Activated T-cell treated with anti-CD3 and anti-CD28 coated beads, Interleukin-2, amount 50 U/mL, for 72 hours (primary cell): ENCODE results near the gene ELAPOR2. TPM values are rescaled to one million over a fixed set of nuclear protein-coding genes. Genes with fewer than 3 reads are reported as not detected.
A peak's percentile ranks its signal among the peaks of the same experiment; 100 is the strongest.
"Not testable (repeated sequence)": the region's sequence is repeated elsewhere in the genome, so short reads cannot be mapped to it uniquely, and the experiment has no call there.

Source experiments
- ATAC-seq, 2 donors: fragments of 150-1000 bp; cut with Tn5 transposase; replicated peaks in 1 of 2; 2 replicates each; pipeline ENCODE4 v1.10.0; 2021; ENCODE audit warnings: moderate library complexity in 2 of 2, mild to moderate bottlenecking in 1 of 2
- DNase-seq, 2 donors: peaks; one replicate each; pipeline ENCODE4 v3.0.0; 2021 to 2022; ENCODE audit warnings: mixed read lengths in 1 of 2
- H3K27ac Mint-ChIP-seq: one replicate; pipeline ENCODE4 v1.8.0; 2022; ENCODE audit warnings: mild to moderate bottlenecking, moderate library complexity, mixed read lengths
- H3K27me3 Mint-ChIP-seq: one replicate; pipeline ENCODE4 v1.8.0; 2022; ENCODE audit warnings: low read depth, mixed read lengths
- H3K36me3 Mint-ChIP-seq, 2 donors: one replicate each; pipeline ENCODE4 v1.8.0; 2022; ENCODE audit warnings: mixed read lengths in 2 of 2, mild to moderate bottlenecking in 1 of 2; ENCODE audit not compliant: insufficient read depth in 2 of 2
- H3K4me1 Mint-ChIP-seq: one replicate; pipeline ENCODE4 v1.8.0; 2022; ENCODE audit warnings: low read depth, mixed read lengths
- H3K4me3 Mint-ChIP-seq, 2 donors: one replicate each; pipeline ENCODE4 v1.8.0; 2022; ENCODE audit warnings: mild to moderate bottlenecking in 2 of 2, mixed read lengths in 2 of 2, moderate library complexity in 2 of 2
- H3K9me3 Mint-ChIP-seq, 2 donors: one replicate each; pipeline ENCODE4 v1.8.0; 2022; ENCODE audit warnings: mixed read lengths in 2 of 2
- total RNA-seq, 2 donors: library from RNA; stranded (reverse); gene quantifications; one replicate each; pipeline ENCODE4 v1.2.3, GENCODE V29; 2022

Gene ELAPOR2
- 10 to 100 TPM in 1 of 2 donors, 1 to 10 TPM in 1; 9.3 to 16.8 TPM for total RNA-seq

GRCh38 chr7:87059525-87060287 lies at the start of gene ELAPOR2:
Gene ELAPOR2 (minus strand): TSS chr7:87059654. CDS start chr7:87059513, 141 bp downstream.
- Mint-ChIP-seq H3K36me3 (peaks cover 0 to 2% of the 10 kb centered on the region in 2 donors), H3K4me1 (peaks cover 16% of the 10 kb centered on the region), H3K4me3 (peak within 1 kb of the TSS; percentile 82 to 85), H3K9me3 (no peaks in the 10 kb centered on the region), H3K27ac (peak within 1 kb of the TSS; percentile 21), H3K27me3 (peaks cover 9% of the 10 kb centered on the region)
- ATAC-seq (peak; percentile 94), DNase-seq (peak; percentile 88)

GRCh38 chr7:87107949-87108776 lies 48.7 kb upstream of the ELAPOR2 start:
- H3K36me3 Mint-ChIP-seq = no peaks in the 10 kb centered on the region
- H3K27ac Mint-ChIP-seq = no peak overlapping the region
- H3K4me1 Mint-ChIP-seq = no peaks in the 10 kb centered on the region
- peaks cover 2 to 7% of the 10 kb centered on the region in 2 donors for H3K9me3 Mint-ChIP-seq
- no peak for ATAC-seq
- no peak overlapping the region for H3K4me3 Mint-ChIP-seq
- peaks cover 21% of the 10 kb centered on the region for H3K27me3 Mint-ChIP-seq
- no peak for DNase-seq

DNA sequence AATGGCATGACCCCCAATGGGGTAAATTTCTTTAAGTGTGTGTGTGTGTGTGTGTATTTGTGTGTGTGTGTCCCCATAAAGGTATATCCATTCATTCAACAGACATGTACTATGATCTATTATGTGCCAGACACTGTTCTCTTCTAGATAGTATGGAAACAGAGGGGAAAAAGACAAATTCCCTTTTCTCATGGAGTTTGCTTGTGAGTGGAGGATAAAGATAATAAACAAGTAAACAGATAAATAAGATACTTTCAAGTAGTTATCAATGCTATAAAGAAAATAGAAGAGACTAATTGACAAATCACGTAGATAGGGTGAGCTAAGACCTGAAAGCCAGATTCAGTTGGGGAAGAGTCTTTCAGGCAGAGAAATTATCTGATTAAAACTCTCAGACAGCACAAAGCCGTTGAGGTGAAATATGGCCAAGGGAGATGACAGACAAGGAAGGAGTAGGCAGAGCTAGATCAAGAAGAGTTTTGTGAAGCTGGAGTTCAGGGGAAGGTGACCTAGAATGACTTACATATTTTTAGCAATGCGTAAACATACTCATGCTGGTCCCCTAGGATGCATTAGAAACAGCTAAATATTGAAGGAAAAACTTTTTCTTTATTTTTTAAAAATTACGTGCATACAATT lies 47.6 kb upstream of the ELAPOR2 start:
- no peak overlapping the region for H3K4me3 Mint-ChIP-seq
- DNase-seq (no peak), ATAC-seq (no peak)
- no peaks in the 10 kb centered on the region for H3K4me1 Mint-ChIP-seq
- H3K36me3 Mint-ChIP-seq = no peaks in the 10 kb centered on the region
- H3K9me3 Mint-ChIP-seq = peaks cover 2 to 7% of the 10 kb centered on the region in 2 donors
- H3K27me3 Mint-ChIP-seq = peaks cover 26% of the 10 kb centered on the region
- no peak overlapping the region for H3K27ac Mint-ChIP-seq

DNA sequence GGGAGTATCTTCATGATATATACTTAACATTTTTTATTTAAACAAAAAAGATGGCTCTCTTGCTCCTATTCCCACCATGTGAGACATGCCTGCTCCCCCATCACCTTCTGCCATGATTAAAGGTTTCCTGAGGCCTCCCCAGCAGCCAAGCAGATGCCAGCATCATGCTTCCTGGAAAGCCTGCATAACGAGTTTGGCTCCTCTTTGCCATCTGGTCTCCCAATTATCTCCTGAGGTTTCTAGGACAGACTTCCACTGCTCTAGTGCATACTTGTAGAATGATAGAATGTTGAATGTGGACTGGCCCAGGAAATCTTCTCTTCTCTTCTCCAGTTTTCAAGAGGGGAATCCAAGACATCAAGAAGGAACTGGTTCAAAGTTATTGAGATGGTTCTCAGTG lies 45.9 kb upstream of the ELAPOR2 start:
- H3K36me3 Mint-ChIP-seq = no peaks in the 10 kb centered on the region

DNA sequence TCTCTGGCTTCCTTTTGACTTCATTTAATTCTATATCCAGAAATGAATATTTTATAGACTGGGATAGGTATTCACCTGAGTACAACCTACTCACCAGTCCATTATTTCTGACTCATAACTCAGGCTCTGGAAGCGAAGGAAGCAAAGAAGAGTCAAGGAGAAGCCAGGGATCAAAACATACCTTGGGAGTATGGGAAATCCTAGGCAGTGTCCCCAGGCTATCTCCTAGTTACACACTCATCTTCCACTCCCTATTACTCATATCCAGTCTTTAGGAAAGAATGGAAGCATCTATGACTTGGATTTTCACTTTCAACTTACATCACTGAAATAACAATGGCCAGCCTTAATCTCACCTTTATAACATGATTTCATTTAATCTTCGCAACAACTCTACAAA lies 40.9 kb upstream of the ELAPOR2 start:
- H3K4me3 Mint-ChIP-seq = no peak overlapping the region
- ATAC-seq = no peak

More for the DNA sequence above, 45.9 kb upstream of the ELAPOR2 start:
- H3K27me3 Mint-ChIP-seq = peaks cover 37% of the 10 kb centered on the region
- DNase-seq (no peak), ATAC-seq (no peak)
- no peak overlapping the region for H3K27ac Mint-ChIP-seq
- H3K9me3 Mint-ChIP-seq = peaks cover 2 to 7% of the 10 kb centered on the region in 2 donors
- no peaks in the 10 kb centered on the region for H3K4me1 Mint-ChIP-seq
- no peak overlapping the region for H3K4me3 Mint-ChIP-seq

DNA sequence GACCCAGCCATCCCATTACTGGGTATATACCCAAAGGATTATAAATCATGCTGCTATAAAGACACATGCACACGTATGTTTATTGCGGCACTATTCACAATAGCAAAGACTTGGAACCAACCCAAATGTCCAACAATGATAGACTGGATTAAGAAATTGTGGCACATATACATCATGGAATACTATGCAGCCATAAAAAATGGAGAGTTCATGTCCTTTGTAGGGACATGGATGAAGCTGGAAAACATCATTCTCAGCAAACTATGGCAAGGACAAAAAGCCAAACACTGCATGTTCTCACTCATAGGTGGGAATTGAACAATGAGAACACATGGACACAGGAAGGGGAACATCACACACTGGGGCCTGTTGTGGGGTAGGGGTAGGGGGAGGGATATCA lies 37.9 kb upstream of the ELAPOR2 start:
- H3K27ac Mint-ChIP-seq, H3K9me3 Mint-ChIP-seq, H3K4me3 Mint-ChIP-seq, H3K4me1 Mint-ChIP-seq, DNase-seq, H3K36me3 Mint-ChIP-seq, ATAC-seq: not testable (repeated sequence)
- H3K27me3 Mint-ChIP-seq = peaks cover 17% of the 10 kb centered on the region

More for the DNA sequence above, 40.9 kb upstream of the ELAPOR2 start:
- no peak overlapping the region for H3K27ac Mint-ChIP-seq
- no peaks in the 10 kb centered on the region for H3K4me1 Mint-ChIP-seq
- no peaks in the 10 kb centered on the region for H3K36me3 Mint-ChIP-seq
- H3K9me3 Mint-ChIP-seq = peaks cover 0 to under 1% of the 10 kb centered on the region in 2 donors
- peaks cover 17% of the 10 kb centered on the region for H3K27me3 Mint-ChIP-seq
- no peak for DNase-seq

- H3K27me3 Mint-ChIP-seq = peaks cover 16% of the 10 kb centered on the region
- H3K9me3 Mint-ChIP-seq = no peaks in the 10 kb centered on the region
- no peaks in the 10 kb centered on the region for H3K4me1 Mint-ChIP-seq
- H3K27ac Mint-ChIP-seq = no peak overlapping the region
- ATAC-seq (no peak), DNase-seq (no peak)
- no peak overlapping the region for H3K4me3 Mint-ChIP-seq
- no peaks in the 10 kb centered on the region for H3K36me3 Mint-ChIP-seq
Observed at GRCh38 chr7:87094322-87094721, 34.9 kb upstream of the ELAPOR2 start.

DNA sequence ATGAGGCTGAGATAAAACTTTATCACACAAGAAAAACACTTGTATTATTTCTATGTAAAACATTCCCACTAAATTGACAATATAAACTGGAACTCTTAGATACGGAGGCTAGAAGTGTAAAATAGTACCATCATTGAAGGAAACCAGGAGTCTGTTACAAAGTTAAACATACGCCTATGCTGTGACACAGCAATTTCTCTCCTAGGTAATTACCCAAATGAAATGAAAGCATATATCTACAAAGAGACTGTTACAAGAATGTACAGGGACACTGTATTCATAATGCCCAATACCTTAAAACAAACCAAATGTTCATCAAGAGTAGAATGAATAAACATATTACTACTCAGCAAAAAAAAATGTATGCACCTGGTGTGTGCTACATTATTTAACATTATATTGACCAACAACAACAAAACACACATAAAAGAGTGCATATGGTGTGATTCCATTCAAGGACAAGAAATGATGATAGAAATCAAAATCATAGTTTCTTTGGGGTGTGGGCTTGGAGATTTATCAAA lies 33.2 kb upstream of the ELAPOR2 start:
- no peak overlapping the region for H3K4me3 Mint-ChIP-seq
- ATAC-seq (no peak), DNase-seq (no peak)
- no peaks in the 10 kb centered on the region for H3K36me3 Mint-ChIP-seq
- no peak overlapping the region for H3K27ac Mint-ChIP-seq
- no peaks in the 10 kb centered on the region for H3K9me3 Mint-ChIP-seq
- H3K27me3 Mint-ChIP-seq = peaks cover 16% of the 10 kb centered on the region
- H3K4me1 Mint-ChIP-seq = no peaks in the 10 kb centered on the region

GRCh38 chr7:87091487-87092066 lies 32.1 kb upstream of the ELAPOR2 start:
- Mint-ChIP-seq H3K27me3 (peaks cover 16% of the 10 kb centered on the region), H3K27ac (no peak overlapping the region), H3K36me3 (no peaks in the 10 kb centered on the region), H3K4me1 (no peaks in the 10 kb centered on the region), H3K4me3 (no peak overlapping the region), H3K9me3 (no peaks in the 10 kb centered on the region)
- ATAC-seq = no peak
- no peak for DNase-seq

GRCh38 chr7:87083865-87084519 lies 24.5 kb upstream of the ELAPOR2 start:
- peaks cover 12% of the 10 kb centered on the region for H3K27me3 Mint-ChIP-seq
- DNase-seq (peak in 1 of 2 donors; percentile 9), ATAC-seq (peak; percentile 90 to 91)
- no peaks in the 10 kb centered on the region for H3K9me3 Mint-ChIP-seq
- no peaks in the 10 kb centered on the region for H3K36me3 Mint-ChIP-seq
- no peak overlapping the region for H3K27ac Mint-ChIP-seq
- peak overlapping the region in 1 of 2 donors; percentile 1 for H3K4me3 Mint-ChIP-seq
- peaks cover 16% of the 10 kb centered on the region for H3K4me1 Mint-ChIP-seq

- H3K27ac Mint-ChIP-seq = no peak overlapping the region
- H3K27me3 Mint-ChIP-seq = peaks cover 16% of the 10 kb centered on the region
- H3K9me3 Mint-ChIP-seq = no peaks in the 10 kb centered on the region
- ATAC-seq = no peak
- no peak for DNase-seq
- H3K36me3 Mint-ChIP-seq = no peaks in the 10 kb centered on the region
- H3K4me3 Mint-ChIP-seq = no peak overlapping the region
- H3K4me1 Mint-ChIP-seq = peaks cover 16% of the 10 kb centered on the region
Observed at GRCh38 chr7:87082675-87083074, 23.2 kb upstream of the ELAPOR2 start.

GRCh38 chr7:87075671-87076404 lies 16.4 kb upstream of the ELAPOR2 start:
- Mint-ChIP-seq H3K27me3 (peaks cover 38% of the 10 kb centered on the region), H3K4me1 (peaks cover 12% of the 10 kb centered on the region), H3K4me3 (no peak overlapping the region), H3K27ac (no peak overlapping the region), H3K36me3 (no peaks in the 10 kb centered on the region), H3K9me3 (no peaks in the 10 kb centered on the region)
- peak in 1 of 2 donors; percentile 52 for ATAC-seq
- no peak for DNase-seq
